Myocyte (in vitro differentiated cells): ENCODE measurements around the gene BORCS6. TPM values are rescaled to one million over a fixed set of nuclear protein-coding genes. Genes with fewer than 3 reads are reported as not detected.
A peak's percentile ranks its signal among the peaks of the same experiment; 100 is the strongest.

Experiments used
- DNase-seq: peaks from one replicate; pipeline ENCODE4 v3.0.0-alpha.2; 2012; ENCODE audit warnings: low read depth
- total RNA-seq: library from RNA; depleted of rRNA; stranded (reverse); fragments of >200 nt; gene quantifications from 2 replicates; pipeline ENCODE4 v1.2.3, GENCODE V29; 2014

Gene BORCS6
- total RNA-seq, 1 donor from 2014 or later = 13.1 TPM

GRCh38 chr17:8155996-8156245 is 34.1 kb downstream of the BORCS6 start:
- no peak for DNase-seq

GRCh38 chr17:8155231-8155995 is 34.6 kb downstream of the BORCS6 start:
- no peak for DNase-seq

- no peak for DNase-seq
These were observed 35.3 kb downstream of the BORCS6 start for GRCh38 chr17:8154608-8155155.

- peak; percentile 99 for DNase-seq
These were observed 35.9 kb downstream of the BORCS6 start for GRCh38 chr17:8153957-8154607.

- peak; percentile 93 for DNase-seq
These were observed 36.4 kb downstream of the BORCS6 start for GRCh38 chr17:8153525-8153956.

- no peak for DNase-seq
These were observed 36.9 kb downstream of the BORCS6 start for GRCh38 chr17:8153031-8153451.

- peak; percentile 96 for DNase-seq
These were observed 37.7 kb downstream of the BORCS6 start, which contains the start of gene PER1 for GRCh38 chr17:8152112-8152775. Gene PER1 (minus strand): TSS chr17:8152404. CDS start chr17:8150706, 1,698 bp downstream.

- DNase-seq = peak; percentile 68
These were observed 38.3 kb downstream of the BORCS6 start for GRCh38 chr17:8151641-8152111.

GRCh38 chr17:8151120-8151640 is 38.8 kb downstream of the BORCS6 start:
- DNase-seq = peak; percentile 93

- DNase-seq = peak; percentile 71
These were observed 39.5 kb downstream of the BORCS6 start for GRCh38 chr17:8150194-8151119.

- DNase-seq = no peak
These were observed 40.4 kb downstream of the BORCS6 start for GRCh38 chr17:8149419-8150193.

GRCh38 chr17:8148560-8148959 is 41.4 kb downstream of the BORCS6 start:
- DNase-seq = no peak

- no peak for DNase-seq
These were observed 42.1 kb downstream of the BORCS6 start for GRCh38 chr17:8147805-8148404.

GRCh38 chr17:8147141-8147804 is 42.7 kb downstream of the BORCS6 start:
- no peak for DNase-seq

GRCh38 chr17:8146381-8147140 is 43.4 kb downstream of the BORCS6 start:
- no peak for DNase-seq

GRCh38 chr17:8145811-8146210 is 44.2 kb downstream of the BORCS6 start:
- no peak for DNase-seq

- DNase-seq = no peak
These were observed 45.4 kb downstream of the BORCS6 start for GRCh38 chr17:8144401-8145231.
